ENCODE results near the gene PRF1.

The PRF1 gene

GRCh38 chr10:70559861-70560260 lies 42.7 kb downstream of the PRF1 start:
- no peak for DNase-seq

GRCh38 chr10:70558871-70559810 lies 43.4 kb downstream of the PRF1 start:
- DNase-seq, result peak in 4 of 5 donors; percentile 32 to 53 (median 51)

- no peak for DNase-seq
These were observed 44.2 kb downstream of the PRF1 start for GRCh38 chr10:70558295-70558694.

- no peak for DNase-seq
These were observed 44.7 kb downstream of the PRF1 start for GRCh38 chr10:70557876-70558275.

GRCh38 chr10:70557086-70557845 lies 45.3 kb downstream of the PRF1 start:
- DNase-seq, result no peak

- no peak for DNase-seq
These were observed 47.2 kb downstream of the PRF1 start for GRCh38 chr10:70555371-70555770.

GRCh38 chr10:70552586-70552985 lies 50.0 kb downstream of the PRF1 start:
- DNase-seq, result no peak

- no peak for DNase-seq
These were observed 50.5 kb downstream of the PRF1 start for GRCh38 chr10:70551971-70552422.

- DNase-seq, result no peak
These were observed 51.1 kb downstream of the PRF1 start for GRCh38 chr10:70551466-70551865.

- no peak for DNase-seq
These were observed 52.1 kb downstream of the PRF1 start for GRCh38 chr10:70550459-70550858.

- peak; percentile 35 to 64 (median 56) for DNase-seq
These were observed 52.5 kb downstream of the PRF1 start for GRCh38 chr10:70549962-70550458.

GRCh38 chr10:70549351-70549961 lies 53.1 kb downstream of the PRF1 start:
- DNase-seq, result no peak
